GM21390 (cell line): ENCODE measurements around the gene RAB10.
"Not testable (repeated sequence)": the region's sequence is repeated elsewhere in the genome, so short reads cannot be mapped to it uniquely, and the experiment has no call there.

Experiments
- ATAC-seq: cut with Tn5 transposase; IDR thresholded peaks from one replicate; pipeline ENCODE4 v1.9.1; 2021; ENCODE audit not compliant: unreplicated experiment

Gene RAB10

DNA sequence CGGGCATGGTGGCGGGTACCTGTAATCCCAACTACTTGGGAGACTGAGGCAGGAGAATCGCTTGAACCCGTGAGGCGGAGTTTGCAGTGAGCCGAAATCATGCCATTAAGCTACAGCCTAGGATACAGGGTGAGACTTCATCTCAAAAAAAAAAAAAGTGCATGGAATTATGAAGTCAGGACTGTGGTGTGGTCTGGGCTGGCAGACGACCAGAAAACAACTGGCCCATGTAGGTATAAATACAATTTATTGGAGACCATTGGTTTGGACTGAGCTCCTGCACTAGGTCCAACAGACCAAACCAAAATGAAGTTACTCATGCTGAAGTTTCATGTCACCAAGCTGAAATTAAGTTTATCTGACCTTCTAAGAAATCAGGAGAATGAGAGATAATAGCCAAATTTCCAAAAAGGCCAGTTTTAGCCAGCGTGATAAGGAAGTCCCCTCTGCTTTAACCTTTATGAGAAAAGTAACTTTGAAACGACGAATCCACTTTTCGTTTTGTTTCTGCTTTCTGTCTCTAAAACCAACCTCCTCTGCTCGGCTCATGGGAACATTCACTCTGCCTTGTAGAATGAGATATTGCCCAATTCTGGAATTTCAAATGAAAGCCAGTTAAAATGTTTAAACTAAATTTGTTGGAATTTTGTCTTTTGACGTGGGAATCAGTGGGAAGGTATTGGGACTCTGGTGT lies 17.7 kb upstream of the RAB10 start:
- no peak for ATAC-seq

- not testable (repeated sequence) for ATAC-seq
Measured at GRCh38 chr2:26016706-26017045, 17.2 kb upstream of the RAB10 start.

GRCh38 chr2:26017464-26018183 lies 16.3 kb upstream of the RAB10 start:
- no peak for ATAC-seq

DNA sequence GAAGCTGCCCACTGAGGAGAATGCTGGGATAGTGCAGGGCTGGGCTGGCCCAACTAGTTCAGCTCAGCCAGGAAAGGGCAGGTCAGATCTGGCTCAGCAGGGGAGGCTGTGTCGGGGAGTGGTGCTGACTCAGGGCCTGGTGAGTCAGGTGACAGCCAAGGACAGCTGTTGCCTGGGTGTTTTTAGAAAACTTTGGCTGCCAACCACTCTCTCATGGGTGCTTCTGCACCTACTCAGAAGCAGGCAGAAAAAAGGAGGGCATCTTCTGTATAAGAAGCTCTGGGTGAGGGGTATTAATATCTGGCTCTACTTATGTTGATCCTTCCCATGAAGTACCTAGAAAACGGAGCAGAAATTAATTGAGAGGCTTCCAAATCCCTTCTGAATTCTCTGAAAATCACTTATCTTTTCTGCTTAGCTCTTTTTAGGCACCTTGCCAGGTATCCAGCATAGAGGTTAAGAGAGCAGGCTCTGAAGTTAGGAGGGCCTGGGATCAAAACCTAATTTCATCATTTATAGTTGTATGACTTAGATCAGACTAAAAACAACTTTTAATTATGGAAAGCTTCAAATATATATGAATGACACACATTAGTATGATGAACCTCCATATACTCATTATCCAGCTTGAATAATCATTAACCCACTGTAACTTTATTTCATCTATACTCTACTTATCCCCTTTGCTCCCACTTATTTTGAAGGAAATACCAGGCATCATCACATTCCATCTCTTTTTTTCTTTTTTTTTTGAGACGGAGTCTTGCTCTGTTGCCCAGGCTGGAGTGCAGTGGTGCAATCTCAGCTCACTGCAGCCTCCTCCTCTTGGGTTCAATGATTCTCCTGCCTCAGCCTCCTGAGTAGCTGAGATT lies 15.5 kb upstream of the RAB10 start:
- ATAC-seq: no peak

DNA sequence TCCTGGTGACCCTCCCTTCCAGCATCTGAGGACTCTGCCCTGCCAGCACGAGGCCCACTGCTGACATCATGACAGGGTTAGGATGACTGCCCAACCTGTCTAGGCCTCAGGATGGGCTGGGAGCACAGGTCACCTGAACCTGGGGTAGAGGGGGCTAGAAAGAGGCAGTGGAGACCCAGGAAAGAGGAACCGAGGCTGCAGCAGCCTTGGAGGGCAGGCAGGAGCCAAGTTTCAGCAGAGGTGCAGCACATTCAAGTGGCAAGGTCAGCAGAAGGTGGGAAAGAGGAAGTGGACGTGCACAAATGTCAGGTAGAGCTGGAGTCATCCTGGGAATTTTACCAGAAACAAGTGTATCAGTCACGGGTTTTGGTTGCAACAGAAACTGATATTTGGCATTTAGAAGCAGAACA lies 13.6 kb upstream of the RAB10 start:
- ATAC-seq: no peak

GRCh38 chr2:26024260-26024659 lies 9.6 kb upstream of the RAB10 start:
- ATAC-seq: no peak

- no peak for ATAC-seq
Measured at GRCh38 chr2:26025509-26025908, 8.4 kb upstream of the RAB10 start.

DNA sequence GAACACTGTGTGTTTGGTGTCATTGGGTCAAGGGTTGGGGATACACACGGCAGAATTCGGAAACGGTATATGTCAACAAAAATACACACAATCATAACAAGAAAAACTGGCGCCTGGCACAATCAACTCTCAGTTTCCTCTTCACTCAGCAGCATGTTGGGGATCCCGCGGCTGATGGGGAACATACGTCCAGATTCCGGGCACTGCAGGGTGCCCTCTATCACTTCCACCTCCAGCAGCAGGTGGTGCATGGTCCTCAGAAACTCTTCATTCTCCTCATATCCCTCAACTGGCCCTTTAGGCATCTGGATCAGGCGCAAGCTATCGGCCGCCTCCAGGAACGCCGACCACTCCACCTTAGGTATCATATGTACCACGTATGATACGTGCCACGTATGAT lies 5.8 kb upstream of the RAB10 start:
- not testable (repeated sequence) for ATAC-seq

- ATAC-seq: not testable (repeated sequence)
Measured at GRCh38 chr2:26032586-26033269, 1.2 kb upstream of the RAB10 start.

GRCh38 chr2:26033270-26033817 lies 540 bp upstream of the RAB10 start:
- peak; percentile 33 for ATAC-seq

DNA sequence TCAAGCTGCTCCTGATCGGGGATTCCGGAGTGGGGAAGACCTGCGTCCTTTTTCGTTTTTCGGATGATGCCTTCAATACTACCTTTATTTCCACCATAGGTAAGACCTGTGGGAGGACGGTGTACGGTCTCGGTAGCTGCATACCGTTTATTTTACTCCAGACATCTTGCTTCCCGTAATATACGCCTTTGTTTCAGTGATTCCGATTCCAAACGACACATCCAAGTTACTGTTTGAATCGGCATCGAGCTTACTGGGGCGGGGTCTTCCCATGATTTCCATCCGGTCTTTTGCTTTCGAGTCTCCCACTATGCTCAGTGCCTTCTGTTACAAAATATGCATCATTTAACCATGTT lies 731 bp downstream of the RAB10 start:
- ATAC-seq: no peak

GRCh38 chr2:26035090-26035743 lies 1.3 kb downstream of the RAB10 start:
- no peak for ATAC-seq

DNA sequence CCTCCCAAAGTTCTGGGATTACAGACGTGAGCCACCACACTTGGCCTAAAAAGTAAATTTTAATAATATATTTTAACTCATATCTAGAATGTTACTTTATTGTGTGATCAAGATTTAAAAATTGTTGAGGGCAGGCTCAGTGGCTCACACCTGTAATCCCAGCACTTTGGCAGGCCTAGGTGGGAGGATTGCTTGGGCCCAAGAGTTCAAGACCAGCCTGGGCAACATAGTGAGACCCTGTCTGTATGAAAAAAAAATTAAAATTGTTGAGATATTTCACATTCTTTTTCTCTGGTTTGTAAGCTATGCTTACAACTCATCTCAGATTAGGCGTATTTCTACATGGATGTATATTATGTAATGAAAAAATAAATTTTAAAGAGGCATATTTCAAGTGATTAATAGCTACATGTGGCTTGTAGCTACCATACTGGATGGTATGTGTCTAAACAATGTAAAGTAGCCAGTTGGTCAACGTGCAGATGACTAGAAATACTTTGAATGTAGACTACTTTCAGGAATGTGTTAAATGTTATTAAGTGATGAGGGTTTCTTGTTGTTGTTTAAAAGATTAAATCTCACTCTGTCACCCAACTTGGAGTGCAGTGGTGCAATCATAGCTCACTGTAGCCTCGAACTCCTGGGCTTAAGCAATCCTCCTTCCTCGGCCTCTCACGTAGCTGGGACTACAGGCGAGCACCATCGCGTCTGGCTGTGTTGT lies 5.9 kb downstream of the RAB10 start:
- no peak for ATAC-seq

GRCh38 chr2:26043109-26043508 lies 9.2 kb downstream of the RAB10 start:
- ATAC-seq: no peak

DNA sequence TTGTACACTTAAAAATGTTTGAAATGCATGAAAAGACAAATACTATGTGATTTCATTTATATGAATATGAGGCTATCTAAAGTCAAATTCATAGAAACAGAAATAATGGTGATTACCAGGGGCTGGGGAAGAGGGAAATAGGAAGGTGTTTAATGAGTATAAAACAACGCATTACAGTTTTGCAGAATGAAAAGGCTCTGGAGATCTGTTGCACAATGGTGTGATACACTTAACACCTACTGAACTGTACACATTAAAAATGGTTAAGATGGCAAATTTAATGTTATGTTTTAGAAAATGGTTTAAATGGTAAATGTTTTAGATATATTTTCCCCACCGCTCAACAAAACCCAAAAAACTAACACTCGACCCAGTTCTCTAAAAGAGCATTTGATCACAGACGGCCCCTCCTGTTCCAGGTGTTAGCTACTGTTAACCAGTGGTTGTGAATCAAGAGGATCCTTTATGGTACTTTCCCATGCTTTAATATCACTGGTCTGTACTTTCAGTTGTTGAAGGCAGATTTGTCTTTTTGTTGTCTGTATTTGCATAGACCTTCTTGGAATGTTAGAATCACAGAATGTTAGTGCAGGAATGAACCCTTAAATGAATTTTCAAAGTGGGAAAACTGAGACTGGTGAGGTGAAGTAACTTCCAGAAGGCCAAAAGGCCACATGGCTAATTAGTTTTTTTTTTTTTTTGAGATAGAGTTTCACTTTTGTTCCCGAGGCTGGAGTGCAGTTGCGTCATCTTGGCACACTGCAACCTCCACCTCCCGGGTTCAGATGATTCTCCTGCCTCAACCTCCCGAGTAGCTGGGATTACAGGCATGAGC lies 10.2 kb downstream of the RAB10 start:
- no peak for ATAC-seq

GRCh38 chr2:26048791-26049190 lies 14.9 kb downstream of the RAB10 start:
- no peak for ATAC-seq

DNA sequence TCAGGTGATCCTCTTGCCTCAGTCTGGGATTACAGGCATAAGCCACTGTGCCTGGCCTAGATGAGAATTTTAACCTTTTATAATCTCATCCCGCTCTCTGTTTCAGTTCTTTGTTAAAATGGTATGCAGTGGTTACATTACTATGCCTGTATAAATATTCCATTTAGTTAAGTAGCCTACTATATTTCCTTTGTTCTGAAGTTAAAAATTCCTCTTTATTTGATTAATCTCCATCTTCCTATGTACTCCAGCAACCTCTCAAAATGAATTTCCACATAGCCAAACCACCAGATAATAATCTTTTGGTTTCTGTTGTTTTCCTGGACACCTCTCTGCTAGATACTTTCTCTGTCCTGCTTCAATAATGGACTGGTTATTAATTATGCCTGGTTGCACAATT lies 15.8 kb downstream of the RAB10 start:
- no peak for ATAC-seq

DNA sequence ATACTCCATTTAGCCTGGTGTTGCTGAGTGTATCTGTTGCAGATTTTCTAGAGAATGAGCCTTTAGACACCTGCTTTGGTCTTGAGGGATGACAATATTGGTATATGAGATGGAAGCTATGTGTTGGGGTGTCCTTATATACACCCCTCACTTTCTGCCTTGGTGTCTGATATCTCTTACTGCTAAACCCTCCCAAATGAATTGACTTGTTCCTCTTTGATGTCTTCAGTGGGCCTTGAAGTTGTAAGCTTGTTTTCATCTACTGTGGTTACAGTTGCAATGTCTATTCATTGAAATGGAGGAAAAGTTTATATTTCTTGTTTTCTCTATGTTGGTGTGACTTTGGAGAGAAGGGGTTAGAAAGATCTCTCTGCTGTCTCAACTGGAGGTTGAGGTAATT lies 18.9 kb downstream of the RAB10 start:
- no peak for ATAC-seq
